Right atrium auricular region (tissue), 2 donors: ENCODE results near the gene ALG2. TPM values are rescaled to one million over a fixed set of nuclear protein-coding genes. Genes with fewer than 3 reads are reported as not detected.

ENCODE experiments used
- DNase-seq: peaks from one replicate; pipeline ENCODE4 v3.0.0-alpha.2; 2019; ENCODE audit warnings: low spot score
- H3K27ac ChIP-seq, 2 donors: fragments of 200-600 bp; sonication (generic); 1 replicate in 1 of 2; 2 replicates in 1 of 2; pipeline ENCODE4 v1.5.1; 2016 to 2019
- H3K27me3 ChIP-seq, 2 donors: fragments of 200-600 bp; sonication (generic); one replicate each; pipeline versions ENCODE4 v1.5.1 to v1.6.0; 2017 to 2019
- H3K36me3 ChIP-seq: fragments of 200-600 bp; sonication (generic); one replicate; pipeline ENCODE4 v1.5.1; 2016
- H3K4me1 ChIP-seq, 2 donors: fragments of 200-600 bp; sonication (generic); one replicate each; pipeline versions ENCODE4 v1.5.1 to v1.6.0; 2017 to 2019
- H3K4me3 ChIP-seq, 2 donors: fragments of 200-600 bp; sonication (generic); 1 replicate in 1 of 2; 2 replicates in 1 of 2; pipeline ENCODE4 v1.5.1; 2017 to 2019; ENCODE audit warnings: mild to moderate bottlenecking in 1 of 2, moderate library complexity in 1 of 2
- H3K9me3 ChIP-seq, 2 donors: fragments of 200-600 bp; sonication (generic); one replicate each; pipeline ENCODE4 v1.5.1; 2019
- total RNA-seq, 2 donors: library from RNA; depleted of rRNA; stranded (reverse); fragments of >200 nt; gene quantifications; one replicate each; pipeline ENCODE4 v1.1.0, GENCODE V29; 2016
- TF ChIP-seq, protein P1 (sequence below), 2 donors: fragments of 200-600 bp; sonication (generic); IDR thresholded peaks; one replicate each; pipeline ENCODE4 v1.5.1; 2019; ENCODE audit warnings: antibody characterized with exemption in 2 of 2

The ALG2 gene
- total RNA-seq, 2 donors from 2014 or later: 21.6 to 26.2 TPM

DNA sequence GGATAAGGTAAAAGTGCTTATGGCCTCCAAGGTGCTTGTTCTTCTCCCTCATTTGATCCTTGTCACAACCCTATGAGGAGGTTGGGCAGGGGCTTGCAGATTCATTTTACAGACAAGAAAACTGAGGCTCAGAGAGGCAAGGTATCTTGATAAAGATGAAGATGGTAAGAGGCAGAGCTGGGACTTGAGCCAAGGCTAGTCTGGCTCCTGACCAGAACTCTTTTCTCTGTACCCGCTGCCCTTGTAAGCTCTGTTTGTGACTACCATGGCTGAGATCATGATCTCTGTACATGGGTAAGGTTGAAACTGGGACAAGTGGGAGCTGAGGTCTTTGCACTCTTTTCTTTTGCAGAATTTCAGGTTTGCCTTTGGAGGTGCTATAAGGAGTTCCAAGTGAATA lies 33.9 kb upstream of the ALG2 start:
- no peak for DNase-seq
- TF ChIP-seq, protein P1, sequence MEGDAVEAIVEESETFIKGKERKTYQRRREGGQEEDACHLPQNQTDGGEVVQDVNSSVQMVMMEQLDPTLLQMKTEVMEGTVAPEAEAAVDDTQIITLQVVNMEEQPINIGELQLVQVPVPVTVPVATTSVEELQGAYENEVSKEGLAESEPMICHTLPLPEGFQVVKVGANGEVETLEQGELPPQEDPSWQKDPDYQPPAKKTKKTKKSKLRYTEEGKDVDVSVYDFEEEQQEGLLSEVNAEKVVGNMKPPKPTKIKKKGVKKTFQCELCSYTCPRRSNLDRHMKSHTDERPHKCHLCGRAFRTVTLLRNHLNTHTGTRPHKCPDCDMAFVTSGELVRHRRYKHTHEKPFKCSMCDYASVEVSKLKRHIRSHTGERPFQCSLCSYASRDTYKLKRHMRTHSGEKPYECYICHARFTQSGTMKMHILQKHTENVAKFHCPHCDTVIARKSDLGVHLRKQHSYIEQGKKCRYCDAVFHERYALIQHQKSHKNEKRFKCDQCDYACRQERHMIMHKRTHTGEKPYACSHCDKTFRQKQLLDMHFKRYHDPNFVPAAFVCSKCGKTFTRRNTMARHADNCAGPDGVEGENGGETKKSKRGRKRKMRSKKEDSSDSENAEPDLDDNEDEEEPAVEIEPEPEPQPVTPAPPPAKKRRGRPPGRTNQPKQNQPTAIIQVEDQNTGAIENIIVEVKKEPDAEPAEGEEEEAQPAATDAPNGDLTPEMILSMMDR (IDR thresholded peaks at IDR 0.05): no peak

GRCh38 chr9:99253772-99254431 lies 32.2 kb upstream of the ALG2 start:
- Histone ChIP-seq H3K27me3 (no peaks in the 10 kb centered on the region), H3K4me3 (no peak overlapping the region), H3K9me3 (no peaks in the 10 kb centered on the region), H3K4me1 (peaks cover 0 to 19% of the 10 kb centered on the region in 2 donors), H3K36me3 (no peaks in the 10 kb centered on the region), H3K27ac (no peak overlapping the region)
- no peak for DNase-seq
- TF ChIP-seq, protein P1 (IDR thresholded peaks at IDR 0.05): no peak

More for the DNA sequence above, 33.9 kb upstream of the ALG2 start:
- Histone ChIP-seq H3K4me1 (peaks cover 0 to 29% of the 10 kb centered on the region in 2 donors), H3K9me3 (no peaks in the 10 kb centered on the region), H3K36me3 (no peaks in the 10 kb centered on the region), H3K4me3 (no peak overlapping the region), H3K27me3 (no peaks in the 10 kb centered on the region), H3K27ac (peak overlapping the region in 1 of 2 donors; percentile 19)

GRCh38 chr9:99253134-99253533 lies 31.4 kb upstream of the ALG2 start:
- Histone ChIP-seq H3K4me1 (peaks cover 0 to 11% of the 10 kb centered on the region in 2 donors), H3K27me3 (no peaks in the 10 kb centered on the region), H3K36me3 (no peaks in the 10 kb centered on the region), H3K4me3 (no peak overlapping the region), H3K9me3 (no peaks in the 10 kb centered on the region), H3K27ac (no peak overlapping the region)
- no peak for DNase-seq
- TF ChIP-seq, protein P1 (IDR thresholded peaks at IDR 0.05): no peak

- TF ChIP-seq, protein P1 (IDR thresholded peaks at IDR 0.05): no peak
- H3K4me3 ChIP-seq: no peak overlapping the region
- H3K4me1 ChIP-seq: peaks cover 0 to 5% of the 10 kb centered on the region in 2 donors
- no peaks in the 10 kb centered on the region for H3K27me3 ChIP-seq
- no peak overlapping the region for H3K27ac ChIP-seq
- DNase-seq: no peak
- H3K36me3 ChIP-seq: no peaks in the 10 kb centered on the region
- H3K9me3 ChIP-seq: no peaks in the 10 kb centered on the region
Measured at GRCh38 chr9:99251157-99251556, 29.4 kb upstream of the ALG2 start.

DNA sequence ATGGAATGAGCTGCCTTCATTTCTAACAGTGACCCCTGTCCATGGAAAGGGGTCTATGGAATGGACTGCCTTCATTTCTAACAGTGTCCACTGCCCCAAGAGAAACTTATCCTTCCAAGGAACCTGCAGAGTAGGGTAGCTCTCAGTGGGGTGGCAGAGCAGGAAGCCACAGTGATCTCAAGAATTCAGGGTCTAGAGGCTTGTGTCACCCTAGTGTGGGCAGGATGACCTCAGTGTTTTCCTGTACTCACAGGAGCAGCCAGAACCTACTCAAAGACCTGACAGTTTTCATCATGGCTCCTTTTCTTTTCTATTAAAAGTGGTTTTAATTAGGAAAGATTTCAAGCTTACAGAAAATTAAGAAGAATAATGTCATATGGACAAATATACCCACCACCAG lies 27.9 kb upstream of the ALG2 start:
- Histone ChIP-seq H3K4me3 (no peak overlapping the region), H3K27me3 (no peaks in the 10 kb centered on the region), H3K9me3 (no peaks in the 10 kb centered on the region), H3K36me3 (no peaks in the 10 kb centered on the region), H3K27ac (no peak overlapping the region), H3K4me1 (no peaks in the 10 kb centered on the region)
- TF ChIP-seq, protein P1 (IDR thresholded peaks at IDR 0.05): no peak
- DNase-seq: no peak
